ENCODE results near the gene NOX4. TPM values are rescaled to one million over a fixed set of nuclear protein-coding genes. Genes with fewer than 3 reads are reported as not detected.
"Not testable (repeated sequence)": the region's sequence is repeated elsewhere in the genome, so short reads cannot be mapped to it uniquely, and the experiment has no call there.

NOX4 gene
- total RNA-seq, 2 experiments from 2014 or later = not detected

GRCh38 chr11:89346601-89347000 is 144.6 kb downstream of the NOX4 start:
- no peak for DNase-seq
- no peaks in the 10 kb centered on the region for H3K9me3 Mint-ChIP-seq
- no peaks in the 10 kb centered on the region for H3K4me1 Mint-ChIP-seq
- H3K36me3 Mint-ChIP-seq = no peaks in the 10 kb centered on the region
- POLR2A ChIA-PET = no interaction called here
- no peak overlapping the region for H3K4me3 Mint-ChIP-seq
- no peak overlapping the region for H3K27ac Mint-ChIP-seq
- ATAC-seq (ENCODE audit: low read depth) = no peak
- H3K27me3 Mint-ChIP-seq = no peaks in the 10 kb centered on the region

- H3K27ac Mint-ChIP-seq = not testable (repeated sequence)
These were observed 148.1 kb downstream of the NOX4 start for GRCh38 chr11:89342880-89343572.

GRCh38 chr11:89340450-89340849 is 150.7 kb downstream of the NOX4 start:
- H3K9me3 Mint-ChIP-seq; POLR2A ChIA-PET; H3K36me3 Mint-ChIP-seq; DNase-seq; ATAC-seq (ENCODE audit: low read depth); H3K27me3 Mint-ChIP-seq; H3K27ac Mint-ChIP-seq; H3K4me1 Mint-ChIP-seq; H3K4me3 Mint-ChIP-seq: not testable (repeated sequence)

More at GRCh38 chr11:89342880-89343572, 148.1 kb downstream of the NOX4 start:
- DNase-seq; POLR2A ChIA-PET; H3K27me3 Mint-ChIP-seq; ATAC-seq (ENCODE audit: low read depth); H3K9me3 Mint-ChIP-seq; H3K4me1 Mint-ChIP-seq; H3K4me3 Mint-ChIP-seq; H3K36me3 Mint-ChIP-seq: not testable (repeated sequence)

DNA sequence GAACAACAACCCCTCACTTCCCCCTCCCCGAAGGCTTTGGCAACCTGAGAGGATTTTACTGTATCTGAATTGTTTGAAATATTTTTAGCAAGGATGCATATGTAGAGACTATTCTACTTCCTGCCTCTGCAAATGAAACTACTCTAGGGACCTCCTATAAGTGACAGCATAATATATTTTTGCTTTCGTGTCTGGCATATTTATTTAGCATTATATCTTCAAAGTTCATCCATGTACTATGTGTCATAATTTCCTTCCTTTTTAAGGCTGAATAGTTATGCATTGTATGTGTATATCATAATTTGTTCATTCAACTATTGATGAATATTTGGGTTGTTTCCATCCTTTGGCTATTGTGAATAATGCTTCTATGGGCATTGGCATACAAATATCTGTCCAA is 153.1 kb downstream of the NOX4 start:
- H3K27ac Mint-ChIP-seq; H3K4me1 Mint-ChIP-seq; H3K27me3 Mint-ChIP-seq; H3K36me3 Mint-ChIP-seq; H3K4me3 Mint-ChIP-seq; H3K9me3 Mint-ChIP-seq; POLR2A ChIA-PET; ATAC-seq (ENCODE audit: low read depth); DNase-seq: not testable (repeated sequence)

- H3K27me3 Mint-ChIP-seq; H3K4me3 Mint-ChIP-seq; POLR2A ChIA-PET; H3K36me3 Mint-ChIP-seq; H3K9me3 Mint-ChIP-seq; DNase-seq; H3K27ac Mint-ChIP-seq; ATAC-seq (ENCODE audit: low read depth); H3K4me1 Mint-ChIP-seq: not testable (repeated sequence)
These were observed 154.0 kb downstream of the NOX4 start for GRCh38 chr11:89337100-89337650.

DNA sequence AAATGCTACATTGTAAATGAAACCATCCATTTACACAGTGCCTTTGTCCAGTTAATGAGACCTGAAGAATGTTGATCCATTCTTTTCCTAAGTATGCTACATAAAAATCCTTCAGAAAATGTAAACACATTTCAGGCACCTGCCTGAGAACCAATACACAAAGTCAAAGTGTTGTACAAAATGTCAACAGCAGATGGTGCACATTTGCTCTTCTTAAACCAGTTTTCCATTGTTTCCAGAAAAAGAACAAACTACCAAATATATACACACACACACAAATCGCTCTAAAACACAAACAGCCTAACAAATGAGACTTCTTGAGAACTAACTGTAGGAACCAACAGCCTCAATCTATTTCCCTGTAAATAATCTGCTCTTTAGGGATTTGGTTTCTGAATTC is 157.5 kb downstream of the NOX4 start:
- H3K36me3 Mint-ChIP-seq; H3K4me1 Mint-ChIP-seq; H3K9me3 Mint-ChIP-seq; H3K27ac Mint-ChIP-seq; H3K4me3 Mint-ChIP-seq; POLR2A ChIA-PET; ATAC-seq (ENCODE audit: low read depth); DNase-seq; H3K27me3 Mint-ChIP-seq: not testable (repeated sequence)

DNA sequence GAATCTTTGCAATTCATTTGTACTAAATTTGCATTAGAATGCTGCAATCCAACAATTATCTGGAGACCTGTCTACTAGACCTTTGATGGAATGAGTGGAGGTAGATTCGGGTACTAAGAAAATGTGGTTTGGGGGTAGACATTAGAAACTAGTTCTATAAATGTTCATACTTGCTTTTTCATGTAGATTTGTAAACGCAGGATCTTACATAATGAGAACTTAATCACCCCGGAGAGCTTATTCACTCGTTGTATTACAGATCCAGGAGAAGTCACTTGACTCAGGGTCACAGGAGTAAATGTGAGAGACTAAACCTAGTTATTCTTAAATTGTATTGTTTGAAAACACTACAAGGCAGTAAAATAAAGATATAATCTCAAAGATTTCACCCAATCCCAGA is 159.2 kb downstream of the NOX4 start:
- H3K4me1 Mint-ChIP-seq; H3K36me3 Mint-ChIP-seq; H3K4me3 Mint-ChIP-seq; DNase-seq; H3K27ac Mint-ChIP-seq; H3K27me3 Mint-ChIP-seq; ATAC-seq (ENCODE audit: low read depth); H3K9me3 Mint-ChIP-seq; POLR2A ChIA-PET: not testable (repeated sequence)

DNA sequence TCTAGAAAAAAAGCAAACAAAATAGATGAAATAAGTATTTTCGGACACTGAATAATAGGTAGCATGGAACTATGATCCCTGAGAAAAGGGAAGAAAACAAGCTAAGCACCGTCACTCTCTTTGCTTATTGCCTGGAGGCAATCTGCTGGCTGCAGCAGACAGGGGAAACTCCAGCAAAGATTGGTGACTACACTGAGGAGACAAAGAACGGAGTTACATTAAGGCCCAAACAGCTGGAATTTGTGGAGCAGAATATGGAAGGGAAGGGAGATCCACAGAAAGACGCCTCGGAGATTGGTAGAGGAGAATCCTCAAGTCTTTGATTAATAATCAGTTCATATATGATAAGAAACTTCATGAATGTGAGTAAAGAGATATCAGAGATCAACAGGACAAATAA is 163.3 kb downstream of the NOX4 start:
- H3K4me1 Mint-ChIP-seq = no peaks in the 10 kb centered on the region
- no peaks in the 10 kb centered on the region for H3K9me3 Mint-ChIP-seq
- no peak overlapping the region for H3K27ac Mint-ChIP-seq
- DNase-seq (no peak), ATAC-seq (ENCODE audit: low read depth) (no peak)
- no peaks in the 10 kb centered on the region for H3K36me3 Mint-ChIP-seq
- POLR2A ChIA-PET = no interaction called here
- no peaks in the 10 kb centered on the region for H3K27me3 Mint-ChIP-seq
- H3K4me3 Mint-ChIP-seq = no peak overlapping the region

DNA sequence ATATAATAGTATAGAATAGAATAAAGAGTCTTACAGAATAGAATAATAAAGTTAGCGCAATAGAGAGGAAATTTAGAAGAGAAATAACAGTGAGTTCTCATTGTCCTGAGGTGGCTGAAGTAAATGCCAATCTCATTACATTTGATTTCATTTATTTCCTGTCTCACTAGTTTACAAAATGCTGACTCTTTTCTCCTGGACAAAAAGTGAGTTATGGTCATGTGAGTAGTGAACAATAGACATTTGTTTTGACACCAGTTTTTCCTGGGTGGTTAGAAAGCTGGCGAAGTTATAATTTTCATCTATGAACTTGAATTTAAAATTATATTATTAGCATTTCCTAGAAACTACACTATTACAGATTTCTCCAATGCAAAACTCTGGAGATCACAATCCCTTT is 169.8 kb downstream of the NOX4 start:
- POLR2A ChIA-PET = no interaction called here
- Mint-ChIP-seq H3K27me3 (no peaks in the 10 kb centered on the region), H3K4me3 (no peak overlapping the region)

DNA sequence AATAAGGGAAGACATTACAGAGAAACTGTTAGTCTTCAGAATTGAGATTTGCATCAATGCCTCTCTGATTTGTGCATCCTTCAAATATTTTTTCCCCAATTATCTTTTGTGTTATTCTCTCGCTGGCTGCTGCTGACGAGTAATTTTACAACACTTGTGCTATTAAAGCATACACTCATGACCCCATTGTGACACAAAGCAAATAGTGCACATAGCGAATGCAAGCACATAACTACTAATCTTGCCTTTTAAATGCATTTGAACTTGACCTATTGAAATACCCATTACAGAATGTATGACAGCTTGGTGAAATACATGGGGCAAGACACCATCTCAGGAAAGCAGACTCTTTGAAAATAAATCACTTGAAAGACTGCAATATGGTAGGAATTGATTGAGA is 180.6 kb downstream of the NOX4 start:
- H3K36me3 Mint-ChIP-seq; H3K27me3 Mint-ChIP-seq; ATAC-seq (ENCODE audit: low read depth); H3K27ac Mint-ChIP-seq; POLR2A ChIA-PET; H3K9me3 Mint-ChIP-seq; H3K4me1 Mint-ChIP-seq; DNase-seq; H3K4me3 Mint-ChIP-seq: not testable (repeated sequence)

More for the DNA sequence above, 169.8 kb downstream of the NOX4 start:
- H3K27ac Mint-ChIP-seq = no peak overlapping the region
- H3K4me1 Mint-ChIP-seq = no peaks in the 10 kb centered on the region
- no peaks in the 10 kb centered on the region for H3K36me3 Mint-ChIP-seq
- no peak for ATAC-seq (ENCODE audit: low read depth)
- no peak for DNase-seq
- H3K9me3 Mint-ChIP-seq = peaks cover 2% of the 10 kb centered on the region

DNA sequence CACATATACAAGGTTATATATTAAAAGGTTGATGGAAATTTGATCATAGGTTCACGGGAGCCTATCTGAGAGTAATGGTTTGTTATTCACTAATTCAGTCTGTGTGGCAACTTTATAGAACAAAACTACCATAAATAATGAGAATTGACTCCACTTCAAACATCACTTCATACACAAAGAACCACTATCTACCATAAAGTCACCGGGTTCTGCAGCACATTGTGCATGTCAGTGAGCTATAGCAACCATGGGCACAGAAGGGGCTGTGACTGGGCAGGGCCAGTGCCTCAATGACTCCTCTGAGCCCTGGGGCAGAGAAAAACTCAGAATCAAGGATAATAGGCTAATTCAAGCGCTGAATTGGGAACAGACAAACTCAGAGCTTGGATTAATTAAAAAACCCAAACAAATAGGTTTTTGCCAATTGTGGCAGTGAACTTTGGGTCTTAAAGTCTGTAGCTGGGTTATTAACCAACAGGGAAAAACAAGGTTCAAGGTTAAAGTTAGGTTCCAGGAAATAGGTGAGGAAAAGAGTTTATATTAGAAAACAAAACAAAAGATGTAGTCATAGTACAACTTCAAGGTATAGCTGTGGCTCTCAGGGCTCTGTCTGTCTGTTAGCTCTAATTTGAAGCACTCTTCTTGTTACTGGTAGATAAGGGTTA is 181.7 kb downstream of the NOX4 start:
- POLR2A ChIA-PET; H3K36me3 Mint-ChIP-seq; H3K4me1 Mint-ChIP-seq; H3K4me3 Mint-ChIP-seq; ATAC-seq (ENCODE audit: low read depth); H3K27ac Mint-ChIP-seq; H3K9me3 Mint-ChIP-seq; DNase-seq; H3K27me3 Mint-ChIP-seq: not testable (repeated sequence)

GRCh38 chr11:89308272-89308671 is 182.9 kb downstream of the NOX4 start:
- H3K27ac Mint-ChIP-seq; ATAC-seq (ENCODE audit: low read depth); POLR2A ChIA-PET; H3K4me1 Mint-ChIP-seq; H3K4me3 Mint-ChIP-seq; H3K27me3 Mint-ChIP-seq; DNase-seq; H3K36me3 Mint-ChIP-seq; H3K9me3 Mint-ChIP-seq: not testable (repeated sequence)

DNA sequence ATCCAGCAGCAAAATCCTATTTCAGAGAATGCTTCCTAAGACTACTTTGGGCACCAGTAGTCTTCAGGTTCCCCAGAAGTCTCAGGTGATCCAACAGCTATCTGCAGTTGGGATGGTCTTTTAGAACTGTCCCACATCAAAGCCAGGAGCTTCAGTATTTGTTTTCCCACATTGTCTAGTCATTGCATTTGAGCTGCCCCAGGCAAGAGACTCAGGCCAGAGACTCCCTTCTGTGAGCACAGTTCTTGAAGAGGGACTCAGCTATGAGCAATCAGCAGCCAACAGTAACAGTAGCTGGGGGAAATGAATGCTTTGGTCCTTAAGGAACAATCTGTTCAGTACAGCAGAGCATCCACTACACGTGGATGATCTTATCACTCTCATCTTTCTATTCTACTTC is 188.1 kb downstream of the NOX4 start:
- H3K4me1 Mint-ChIP-seq; H3K27me3 Mint-ChIP-seq; H3K27ac Mint-ChIP-seq; H3K9me3 Mint-ChIP-seq; ATAC-seq (ENCODE audit: low read depth); H3K36me3 Mint-ChIP-seq; H3K4me3 Mint-ChIP-seq; POLR2A ChIA-PET; DNase-seq: not testable (repeated sequence)

DNA sequence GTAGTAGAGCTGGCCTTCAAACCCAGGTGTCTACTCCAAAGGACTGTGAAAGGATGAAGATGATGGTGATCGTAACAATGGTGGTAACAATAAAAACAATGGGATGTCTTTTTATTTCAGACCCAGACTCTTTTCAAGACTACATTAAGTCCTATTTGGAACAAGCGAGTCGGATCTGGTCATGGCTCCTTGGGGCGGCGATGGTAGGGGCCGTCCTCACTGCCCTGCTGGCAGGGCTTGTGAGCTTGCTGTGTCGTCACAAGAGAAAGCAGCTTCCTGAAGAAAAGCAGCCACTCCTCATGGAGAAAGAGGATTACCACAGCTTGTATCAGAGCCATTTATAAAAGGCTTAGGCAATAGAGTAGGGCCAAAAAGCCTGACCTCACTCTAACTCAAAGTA is 196.2 kb downstream of the NOX4 start:
- H3K9me3 Mint-ChIP-seq; ATAC-seq (ENCODE audit: low read depth); H3K4me1 Mint-ChIP-seq; H3K27me3 Mint-ChIP-seq; H3K4me3 Mint-ChIP-seq; H3K27ac Mint-ChIP-seq; H3K36me3 Mint-ChIP-seq; DNase-seq; POLR2A ChIA-PET: not testable (repeated sequence)

Data from activated naive CD8-positive, alpha-beta T cell treated with anti-CD3 and anti-CD28 coated beads, Interleukin-2, amount 10 ng/mL, durations not matched to agents 7 days and 5 days (primary cell).